ENCODE results near the gene PDE6G.

The PDE6G gene

DNA sequence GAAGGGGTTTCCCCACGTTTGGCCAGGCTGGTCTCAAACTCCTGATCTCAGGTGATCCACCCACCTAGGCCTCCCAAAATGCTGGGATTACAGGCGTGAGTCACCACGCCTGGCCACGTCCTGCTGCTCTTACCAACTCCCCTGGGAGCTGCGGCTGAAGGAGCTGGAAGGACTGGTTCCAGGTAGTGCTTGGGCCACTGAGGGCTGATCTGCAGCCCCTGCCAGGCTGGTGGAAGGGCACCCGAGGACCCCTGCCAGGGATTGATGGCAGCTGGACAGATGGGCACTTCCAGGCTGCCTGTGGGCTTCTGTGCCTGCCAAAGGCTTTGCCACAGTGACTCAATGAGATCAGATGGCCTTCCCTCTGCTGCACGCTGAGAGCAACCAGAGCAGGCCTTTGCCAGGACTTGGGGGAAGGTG is 7.7 kb upstream of the PDE6G start:
- DNase-seq (ENCODE audit: low read depth), result no peak
- H3K4me3 ChIP-seq (replicated peaks; ENCODE audit: low read depth, low read length), result no peak overlapping the region
- TF ChIP-seq, protein P1, sequence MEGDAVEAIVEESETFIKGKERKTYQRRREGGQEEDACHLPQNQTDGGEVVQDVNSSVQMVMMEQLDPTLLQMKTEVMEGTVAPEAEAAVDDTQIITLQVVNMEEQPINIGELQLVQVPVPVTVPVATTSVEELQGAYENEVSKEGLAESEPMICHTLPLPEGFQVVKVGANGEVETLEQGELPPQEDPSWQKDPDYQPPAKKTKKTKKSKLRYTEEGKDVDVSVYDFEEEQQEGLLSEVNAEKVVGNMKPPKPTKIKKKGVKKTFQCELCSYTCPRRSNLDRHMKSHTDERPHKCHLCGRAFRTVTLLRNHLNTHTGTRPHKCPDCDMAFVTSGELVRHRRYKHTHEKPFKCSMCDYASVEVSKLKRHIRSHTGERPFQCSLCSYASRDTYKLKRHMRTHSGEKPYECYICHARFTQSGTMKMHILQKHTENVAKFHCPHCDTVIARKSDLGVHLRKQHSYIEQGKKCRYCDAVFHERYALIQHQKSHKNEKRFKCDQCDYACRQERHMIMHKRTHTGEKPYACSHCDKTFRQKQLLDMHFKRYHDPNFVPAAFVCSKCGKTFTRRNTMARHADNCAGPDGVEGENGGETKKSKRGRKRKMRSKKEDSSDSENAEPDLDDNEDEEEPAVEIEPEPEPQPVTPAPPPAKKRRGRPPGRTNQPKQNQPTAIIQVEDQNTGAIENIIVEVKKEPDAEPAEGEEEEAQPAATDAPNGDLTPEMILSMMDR (IDR thresholded peaks at IDR 0.05; ENCODE audit: low read length, missing control alignments), result no peak

DNA sequence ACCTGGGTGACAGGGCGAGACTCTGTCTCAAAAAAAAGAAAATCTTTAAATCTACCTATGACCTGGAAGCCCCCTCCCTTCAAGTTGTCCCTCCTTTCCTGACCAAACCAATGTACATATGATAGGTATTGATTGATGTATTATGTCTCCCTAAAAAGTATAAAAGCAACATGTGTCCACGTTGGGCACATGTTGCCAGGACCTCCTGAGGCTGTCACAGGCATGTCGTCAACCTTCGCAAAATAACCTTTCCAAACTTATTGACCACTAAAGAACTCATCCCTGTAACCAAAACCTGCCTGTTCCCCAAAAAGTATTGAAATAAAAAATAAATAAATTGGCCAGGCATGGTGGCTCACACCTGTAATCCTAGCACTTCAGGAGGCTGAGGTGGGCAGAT is 5.7 kb upstream of the PDE6G start:
- DNase-seq (ENCODE audit: low read depth), result no peak
- TF ChIP-seq, protein P1 (IDR thresholded peaks at IDR 0.05; ENCODE audit: low read length, missing control alignments), result no peak
- H3K4me3 ChIP-seq (replicated peaks; ENCODE audit: low read depth, low read length), result no peak overlapping the region

DNA sequence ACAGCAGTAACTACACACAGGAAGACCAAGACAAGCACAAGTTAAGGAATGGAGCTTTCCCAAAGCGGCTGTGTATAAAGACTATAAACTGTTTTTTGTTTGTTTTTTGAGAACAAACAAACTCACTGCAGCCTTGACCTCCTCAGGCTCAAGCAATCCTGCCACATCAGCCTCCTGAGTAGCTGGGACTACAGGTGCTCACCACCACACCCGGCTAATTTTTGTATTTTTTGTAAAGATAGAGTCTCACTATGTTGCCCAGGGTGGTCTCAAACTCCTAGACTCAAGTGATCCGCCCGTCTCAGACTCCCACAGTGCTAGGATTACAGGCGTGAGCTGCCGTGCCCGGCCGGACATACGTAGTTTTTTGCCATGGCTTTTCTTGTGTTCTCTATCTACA is 4.1 kb upstream of the PDE6G start:
- TF ChIP-seq, protein P1 (IDR thresholded peaks at IDR 0.05; ENCODE audit: low read length, missing control alignments), result no peak
- DNase-seq (ENCODE audit: low read depth), result no peak
- H3K4me3 ChIP-seq (replicated peaks; ENCODE audit: low read depth, low read length), result no peak overlapping the region

DNA sequence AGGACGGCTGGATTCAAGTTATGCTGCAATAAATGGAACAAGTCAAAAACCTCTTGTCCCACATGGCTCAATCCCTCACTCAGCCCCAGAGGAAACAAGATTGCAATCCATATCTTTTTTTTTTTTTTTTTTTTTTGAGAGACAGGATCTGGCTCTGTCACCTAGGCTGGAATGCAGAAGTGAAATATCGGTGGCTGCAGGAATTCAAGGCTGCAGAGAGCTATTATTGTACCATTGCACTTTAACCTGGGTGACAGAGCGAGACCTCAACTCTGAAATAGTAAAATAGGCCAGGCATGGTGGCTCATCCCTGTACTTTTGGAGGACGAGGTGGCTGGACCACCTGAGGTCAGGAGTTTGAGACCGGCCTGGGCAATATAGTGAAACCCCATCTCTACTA is 2.7 kb upstream of the PDE6G start:
- TF ChIP-seq, protein P1 (IDR thresholded peaks at IDR 0.05; ENCODE audit: low read length, missing control alignments), result no peak

DNA sequence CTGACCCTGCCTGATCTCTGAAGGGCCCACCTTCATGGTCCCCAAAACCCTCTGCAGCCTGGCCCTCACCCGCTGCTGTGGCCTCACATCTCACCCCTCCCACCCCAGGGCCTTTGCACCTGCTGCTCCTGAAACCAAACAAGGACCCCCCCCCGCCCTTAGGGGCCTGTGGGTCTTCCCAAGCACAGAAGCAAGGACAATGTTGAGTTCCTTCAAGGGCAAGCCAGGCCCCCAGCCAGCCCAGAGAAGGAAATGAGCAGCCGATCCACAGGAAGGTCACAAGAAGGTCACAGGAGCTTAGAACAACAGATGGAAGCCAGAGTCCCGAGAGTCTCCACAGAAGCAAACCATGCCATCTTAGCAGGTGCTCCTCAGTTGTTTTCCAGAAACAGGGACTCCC is 493 bp upstream of the PDE6G start:
- no peak overlapping the region for H3K4me3 ChIP-seq (replicated peaks; ENCODE audit: low read depth, low read length)
- peak; percentile 15 for DNase-seq (ENCODE audit: low read depth)
- TF ChIP-seq, protein P1 (IDR thresholded peaks at IDR 0.05; ENCODE audit: low read length, missing control alignments), result no peak

More for the DNA sequence above, 2.7 kb upstream of the PDE6G start:
- H3K4me3 ChIP-seq (replicated peaks; ENCODE audit: low read depth, low read length), result no peak overlapping the region
- DNase-seq (ENCODE audit: low read depth), result no peak

DNA sequence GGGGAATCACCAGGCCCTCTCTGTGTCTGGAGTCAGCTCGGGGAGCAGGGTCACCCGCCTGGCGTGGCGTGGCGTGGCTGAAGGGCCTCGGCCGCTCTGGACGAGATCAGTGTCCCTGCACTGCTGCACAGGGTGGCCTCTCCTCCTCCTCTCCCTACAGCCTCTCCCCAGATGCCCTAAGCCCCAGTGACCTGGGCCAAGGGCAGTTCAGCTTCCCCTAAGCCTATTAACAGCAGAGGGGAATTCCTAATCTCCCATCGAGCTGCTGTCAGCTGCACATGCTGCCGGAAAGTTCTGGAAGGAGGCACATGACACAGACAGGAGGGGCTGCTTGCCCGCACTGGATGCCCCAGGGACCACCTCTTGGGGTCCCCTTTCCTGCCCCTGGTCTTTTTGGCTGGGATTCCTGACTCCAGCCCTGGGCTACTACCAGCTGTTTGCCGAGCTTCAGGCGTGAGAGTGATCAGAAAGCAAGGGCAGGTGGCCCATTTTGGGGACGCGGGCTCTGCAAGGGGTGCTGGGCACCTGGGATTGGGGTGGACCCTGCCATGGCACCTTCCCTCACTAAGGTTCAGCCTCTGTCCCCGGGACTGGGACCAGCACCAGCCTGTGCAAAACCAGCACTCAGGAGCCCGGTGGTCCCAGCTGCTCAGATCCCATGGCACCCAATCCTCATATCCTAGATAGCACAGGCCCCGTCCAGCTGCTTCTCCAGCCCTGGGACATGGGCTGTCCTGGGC is 794 bp downstream of the PDE6G start:
- TF ChIP-seq, protein P1 (IDR thresholded peaks at IDR 0.05; ENCODE audit: low read length, missing control alignments), result no peak
- no peak overlapping the region for H3K4me3 ChIP-seq (replicated peaks; ENCODE audit: low read depth, low read length)
- DNase-seq (ENCODE audit: low read depth), result no peak

Data from fibroblast of pulmonary artery (primary cell).